ENCODE measurements around the gene ERGIC1. TPM values are rescaled to one million over a fixed set of nuclear protein-coding genes. Genes with fewer than 3 reads are reported as not detected.
A peak's percentile ranks its signal among the peaks of the same experiment; 100 is the strongest.

ERGIC1 gene
- total RNA-seq, 1 donor = 109 TPM

DNA sequence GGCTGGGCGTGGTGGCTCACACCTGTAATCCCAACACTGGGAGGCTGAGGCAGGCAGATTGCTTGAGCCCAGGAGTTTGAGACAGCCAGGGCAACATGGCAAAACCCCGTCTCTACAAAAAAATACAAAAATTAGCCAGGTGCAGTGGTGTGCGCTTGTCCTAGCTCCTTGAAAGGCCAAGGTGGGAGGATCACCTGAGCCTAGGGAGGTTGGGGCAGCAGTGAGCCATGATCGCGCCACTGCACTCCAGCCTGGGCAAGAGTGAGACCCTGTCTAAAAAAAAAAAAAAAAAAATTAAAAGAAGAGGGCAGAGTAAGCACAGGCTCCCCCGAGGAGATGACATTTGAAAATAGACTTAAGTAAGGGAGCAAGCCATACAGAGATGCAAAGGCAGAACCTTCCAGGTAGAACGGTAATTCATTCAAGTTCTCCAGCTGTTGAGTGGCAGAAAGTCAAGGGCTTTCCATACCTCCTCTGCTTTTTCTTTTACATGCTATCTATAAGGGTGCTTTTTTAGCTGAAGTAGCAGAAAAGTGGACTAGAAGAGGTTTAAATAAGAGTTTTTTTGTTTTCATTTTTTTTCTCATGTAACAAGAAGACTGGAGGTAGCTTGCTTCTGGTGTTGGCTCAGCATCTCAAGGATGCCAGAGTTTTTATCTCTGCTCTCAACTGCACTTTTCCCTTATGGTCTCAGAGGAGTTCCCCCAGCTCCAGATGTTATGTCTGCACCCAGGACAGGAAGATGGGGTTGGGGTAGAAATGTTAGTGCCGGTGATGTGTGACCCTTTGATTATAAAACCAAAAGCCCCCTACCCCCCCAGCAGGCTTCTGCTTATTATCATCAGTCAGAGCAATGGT, 40.8 kb downstream of the ERGIC1 start:
- H3K27me3 ChIP-seq (ENCODE audit: insufficient read depth, low read length) = no peaks in the 10 kb centered on the region
- peaks cover 71% of the 10 kb centered on the region for H3K4me1 ChIP-seq (ENCODE audit: insufficient read depth, low read length)
- H3K36me3 ChIP-seq (ENCODE audit: insufficient read depth, low read length) = peaks cover 3% of the 10 kb centered on the region
- DNase-seq (ENCODE audit: insufficient read length, low spot score, missing footprints) = no peak
- no peak overlapping the region for H3K4me3 ChIP-seq (ENCODE audit: insufficient read depth, low read length)
- H3K9me3 ChIP-seq (ENCODE audit: low read depth, low read length) = no peaks in the 10 kb centered on the region
- peak overlapping the region; percentile 41 for H3K27ac ChIP-seq (ENCODE audit: low read depth, low read length)
- no peaks in the 10 kb centered on the region for H4K20me1 ChIP-seq (ENCODE audit: insufficient read depth, low read length)
- H3K4me2 ChIP-seq (ENCODE audit: insufficient read depth, low read length) = no peak overlapping the region
- TF ChIP-seq, protein P1, sequence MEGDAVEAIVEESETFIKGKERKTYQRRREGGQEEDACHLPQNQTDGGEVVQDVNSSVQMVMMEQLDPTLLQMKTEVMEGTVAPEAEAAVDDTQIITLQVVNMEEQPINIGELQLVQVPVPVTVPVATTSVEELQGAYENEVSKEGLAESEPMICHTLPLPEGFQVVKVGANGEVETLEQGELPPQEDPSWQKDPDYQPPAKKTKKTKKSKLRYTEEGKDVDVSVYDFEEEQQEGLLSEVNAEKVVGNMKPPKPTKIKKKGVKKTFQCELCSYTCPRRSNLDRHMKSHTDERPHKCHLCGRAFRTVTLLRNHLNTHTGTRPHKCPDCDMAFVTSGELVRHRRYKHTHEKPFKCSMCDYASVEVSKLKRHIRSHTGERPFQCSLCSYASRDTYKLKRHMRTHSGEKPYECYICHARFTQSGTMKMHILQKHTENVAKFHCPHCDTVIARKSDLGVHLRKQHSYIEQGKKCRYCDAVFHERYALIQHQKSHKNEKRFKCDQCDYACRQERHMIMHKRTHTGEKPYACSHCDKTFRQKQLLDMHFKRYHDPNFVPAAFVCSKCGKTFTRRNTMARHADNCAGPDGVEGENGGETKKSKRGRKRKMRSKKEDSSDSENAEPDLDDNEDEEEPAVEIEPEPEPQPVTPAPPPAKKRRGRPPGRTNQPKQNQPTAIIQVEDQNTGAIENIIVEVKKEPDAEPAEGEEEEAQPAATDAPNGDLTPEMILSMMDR (IDR thresholded peaks at IDR 0.05; ENCODE audit: extremely low read depth, low read depth, low read length) = no peak
- no peak overlapping the region for H2AFZ ChIP-seq (ENCODE audit: low read length)
- H3K79me2 ChIP-seq (ENCODE audit: insufficient read depth, low read length) = peaks cover 70% of the 10 kb centered on the region

DNA sequence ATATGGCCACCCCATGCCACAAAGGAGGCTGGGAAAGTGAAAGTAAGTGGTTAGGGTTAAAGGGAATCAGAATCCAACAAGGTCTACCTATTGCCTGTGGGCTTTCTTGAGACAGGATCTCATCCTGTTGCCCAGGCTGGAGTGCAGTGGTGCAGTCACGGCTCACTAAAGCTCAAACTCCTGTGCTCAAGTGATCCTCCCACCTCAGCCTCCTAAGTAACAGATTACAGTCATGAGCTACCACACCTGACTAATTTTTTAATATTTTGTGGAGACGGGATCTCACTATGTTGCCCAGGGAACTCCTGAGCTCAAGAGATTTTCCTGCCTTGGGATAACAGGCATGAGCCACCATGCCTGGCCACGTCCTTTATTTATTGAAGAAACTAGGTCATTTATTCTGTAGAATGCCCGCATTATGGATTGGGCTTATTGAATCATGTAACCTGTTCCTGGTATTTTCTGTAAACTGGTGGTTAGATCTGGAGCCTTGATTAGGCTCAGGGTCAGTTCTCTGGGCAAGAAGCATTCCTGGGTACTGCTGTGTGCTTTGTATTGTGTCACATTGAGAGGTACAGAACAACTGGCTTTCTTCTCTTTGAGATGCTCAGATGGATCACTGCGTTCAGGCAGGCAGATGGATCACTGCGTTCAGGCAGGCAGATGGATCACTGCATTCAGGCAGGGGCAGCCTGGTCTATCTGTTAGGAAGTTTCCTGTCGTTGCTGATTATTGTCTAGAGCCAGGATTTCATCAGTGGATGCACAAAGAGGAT, 41.6 kb downstream of the ERGIC1 start:
- Histone ChIP-seq H3K79me2 (ENCODE audit: insufficient read depth, low read length) (peaks cover 74% of the 10 kb centered on the region), H3K27me3 (ENCODE audit: insufficient read depth, low read length) (no peaks in the 10 kb centered on the region), H3K4me3 (ENCODE audit: insufficient read depth, low read length) (no peak overlapping the region), H4K20me1 (ENCODE audit: insufficient read depth, low read length) (no peaks in the 10 kb centered on the region), H3K36me3 (ENCODE audit: insufficient read depth, low read length) (peaks cover 3% of the 10 kb centered on the region), H3K27ac (ENCODE audit: low read depth, low read length) (peak overlapping the region; percentile 41), H3K4me2 (ENCODE audit: insufficient read depth, low read length) (no peak overlapping the region), H3K4me1 (ENCODE audit: insufficient read depth, low read length) (peaks cover 63% of the 10 kb centered on the region), H2AFZ (ENCODE audit: low read length) (no peak overlapping the region), H3K9me3 (ENCODE audit: low read depth, low read length) (no peaks in the 10 kb centered on the region)
- no peak for DNase-seq (ENCODE audit: insufficient read length, low spot score, missing footprints)
- TF ChIP-seq, protein P1 (IDR thresholded peaks at IDR 0.05; ENCODE audit: extremely low read depth, low read depth, low read length) = no peak

DNA sequence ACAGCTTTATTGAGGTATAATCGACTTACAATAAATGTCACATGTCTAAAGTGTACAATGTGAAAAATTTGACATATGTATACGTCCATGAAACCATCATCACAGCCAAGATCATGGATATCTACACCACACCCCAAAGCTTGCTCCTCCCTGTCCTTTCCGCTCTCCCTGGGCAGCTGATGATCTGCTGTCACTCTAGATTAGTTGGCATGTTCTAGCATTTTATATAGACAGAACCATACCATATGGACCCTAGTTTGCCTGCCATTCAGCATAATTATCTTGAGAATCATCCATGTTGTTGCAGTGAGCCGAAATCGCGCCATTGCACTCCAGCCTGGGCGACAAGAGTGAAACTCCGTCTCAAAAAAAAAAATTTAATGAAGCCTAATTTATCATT, 42.5 kb downstream of the ERGIC1 start:
- H3K4me2 ChIP-seq (ENCODE audit: insufficient read depth, low read length) = no peak overlapping the region
- peaks cover 74% of the 10 kb centered on the region for H3K79me2 ChIP-seq (ENCODE audit: insufficient read depth, low read length)
- H3K27ac ChIP-seq (ENCODE audit: low read depth, low read length) = peak overlapping the region; percentile 50
- peaks cover 56% of the 10 kb centered on the region for H3K4me1 ChIP-seq (ENCODE audit: insufficient read depth, low read length)
- H4K20me1 ChIP-seq (ENCODE audit: insufficient read depth, low read length) = no peaks in the 10 kb centered on the region
- no peak overlapping the region for H3K4me3 ChIP-seq (ENCODE audit: insufficient read depth, low read length)
- H2AFZ ChIP-seq (ENCODE audit: low read length) = no peak overlapping the region
- no peaks in the 10 kb centered on the region for H3K27me3 ChIP-seq (ENCODE audit: insufficient read depth, low read length)
- no peaks in the 10 kb centered on the region for H3K9me3 ChIP-seq (ENCODE audit: low read depth, low read length)
- TF ChIP-seq, protein P1 (IDR thresholded peaks at IDR 0.05; ENCODE audit: extremely low read depth, low read depth, low read length) = no peak
- no peak for DNase-seq (ENCODE audit: insufficient read length, low spot score, missing footprints)
- peaks cover 3% of the 10 kb centered on the region for H3K36me3 ChIP-seq (ENCODE audit: insufficient read depth, low read length)

Measured in osteoblast (primary cell).